Common myeloid progenitor, CD34-positive (primary cell): ENCODE data around the gene CLIP1.

ENCODE experiments used
- CTCF ChIA-PET: fragments of 350-600 bp; sonication (Branson Sonifier 250); formaldehyde crosslinking; loops from one replicate; lab custom pipeline; 2021; ENCODE audit warnings: antibody characterized with exemption; lab: Charles Lee
- POLR2A ChIA-PET: fragments of 350-600 bp; sonication (Branson Sonifier 250); formaldehyde crosslinking; loops from one replicate; lab custom pipeline; 2021; ENCODE audit warnings: antibody characterized with exemption; lab: Charles Lee
- DNase-seq, 3 donors: peaks; one replicate each; pipeline versions ENCODE4 v3.0.0 to v3.0.0-alpha.2; 2013
- H3K27ac ChIP-seq, 2 experiments: 1 replicate in 1 of 2; 2 replicates in 1 of 2; pipeline ENCODE4 v1.7.0; 2013; ENCODE audit warnings: inconsistent platforms in 2 of 2, low read length in 2 of 2, mild to moderate bottlenecking in 2 of 2, low read depth in 1 of 2, moderate library complexity in 1 of 2; ENCODE audit not compliant: severe bottlenecking in 2 of 2, insufficient read depth in 1 of 2, poor library complexity in 1 of 2
- H3K27me3 ChIP-seq, 5 experiments: replicated peaks in 2 of 5; 1 replicate in 3 of 5; 2 replicates in 2 of 5; pipeline versions ENCODE4 v1.6.1 to v1.7.0; 2013; ENCODE audit warnings: low read length in 4 of 5, mild to moderate bottlenecking in 2 of 5, moderate library complexity in 2 of 5, inconsistent platforms in 1 of 5; ENCODE audit not compliant: insufficient read depth in 5 of 5, control insufficient read depth in 4 of 5
- H3K36me3 ChIP-seq, 4 experiments: 1 replicate in 2 of 4; 2 replicates in 2 of 4; pipeline versions ENCODE4 v1.6.1 to v1.7.0; 2013; ENCODE audit warnings: low read length in 3 of 4, control low read depth in 1 of 4, mild to moderate bottlenecking in 1 of 4; ENCODE audit not compliant: control insufficient read depth in 4 of 4, insufficient read depth in 4 of 4
- H3K4me1 ChIP-seq, 4 experiments: 1 replicate in 3 of 4; 2 replicates in 1 of 4; pipeline versions ENCODE4 v1.6.1 to v1.7.1; 2013; ENCODE audit warnings: low read length in 3 of 4, mild to moderate bottlenecking in 3 of 4, control low read depth in 1 of 4, inconsistent platforms in 1 of 4, moderate library complexity in 1 of 4; ENCODE audit not compliant: control insufficient read depth in 4 of 4, insufficient read depth in 4 of 4; ENCODE audit errors: control extremely low read depth in 1 of 4
- H3K4me3 ChIP-seq, 7 experiments: 1 replicate in 4 of 7; 2 replicates in 3 of 7; pipeline versions ENCODE4 v1.5.1 to v1.7.0; 2013; ENCODE audit warnings: mild to moderate bottlenecking in 7 of 7, low read length in 6 of 7, moderate library complexity in 6 of 7, inconsistent platforms in 2 of 7, low read depth in 2 of 7, control low read depth in 1 of 7; ENCODE audit not compliant: insufficient read depth in 4 of 7, control insufficient read depth in 1 of 7; ENCODE audit errors: extremely low read depth in 1 of 7
- H3K9me3 ChIP-seq, 5 experiments: 1 replicate in 4 of 5; 2 replicates in 1 of 5; pipeline versions ENCODE4 v1.6.1 to v1.7.1; 2013; ENCODE audit warnings: low read length in 4 of 5, mild to moderate bottlenecking in 2 of 5, inconsistent platforms in 1 of 5, low read depth in 1 of 5, moderate library complexity in 1 of 5; ENCODE audit not compliant: control insufficient read depth in 4 of 5, insufficient read depth in 2 of 5; ENCODE audit errors: control extremely low read depth in 1 of 5
- WGBS: methylation state at CpG from one replicate; pipeline ENCODE4 v1.1.5; 2013; ENCODE audit not compliant: insufficient coverage; 5-methylcytosine and 5-hydroxymethylcytosine counted together

Gene CLIP1

GRCh38 chr12:122355706-122356105 lies 66.8 kb downstream of the CLIP1 start:
- H3K9me3 ChIP-seq = no peaks in the 10 kb centered on the region
- CTCF ChIA-PET = interaction anchor here (0.8 to 3.2 kb wide), 14 partner anchors 8 to 116 kb away, joined by 3 to 28 read pairs (median 4); no protein-coding TSS in a partner anchor
- no peak for DNase-seq
- no peak overlapping the region for H3K27ac ChIP-seq
- WGBS = 97% methylated on average over 10 of the region's 11 CpGs
- H3K4me3 ChIP-seq = no peak overlapping the region
- H3K4me1 ChIP-seq = peaks cover 0 to 3% (median 1%) of the 10 kb centered on the region in 4 experiments
- H3K27me3 ChIP-seq = no peaks in the 10 kb centered on the region
- POLR2A ChIA-PET = no interaction called here
- H3K36me3 ChIP-seq = peaks cover 5 to 51% (median 30%) of the 10 kb centered on the region in 4 experiments

GRCh38 chr12:122354958-122355641 lies 67.4 kb downstream of the CLIP1 start:
- 99% methylated on average over 17 of the region's 24 CpGs for WGBS
- H3K27me3 ChIP-seq = no peaks in the 10 kb centered on the region
- ChIA-PET CTCF (interaction anchor here (0.6 to 3.2 kb wide), 19 partner anchors 8 to 117 kb away, joined by 3 to 28 read pairs (median 4); no protein-coding TSS in a partner anchor), POLR2A (no interaction called here)
- no peak overlapping the region for H3K4me3 ChIP-seq
- H3K4me1 ChIP-seq = peaks cover 0 to 3% (median 1%) of the 10 kb centered on the region in 4 experiments
- H3K9me3 ChIP-seq = no peaks in the 10 kb centered on the region
- no peak for DNase-seq
- no peak overlapping the region for H3K27ac ChIP-seq
- peaks cover 3 to 51% (median 28%) of the 10 kb centered on the region in 4 experiments for H3K36me3 ChIP-seq

GRCh38 chr12:122352394-122352793 lies 70.1 kb downstream of the CLIP1 start:
- Histone ChIP-seq H3K36me3 (peaks cover 7 to 56% (median 24%) of the 10 kb centered on the region in 4 experiments), H3K27ac (no peak overlapping the region), H3K4me1 (peaks cover 0 to 3% (median 1%) of the 10 kb centered on the region in 4 experiments), H3K9me3 (no peaks in the 10 kb centered on the region), H3K27me3 (no peaks in the 10 kb centered on the region), H3K4me3 (no peak overlapping the region)
- WGBS = 73% methylated on average over 3 of the region's 8 CpGs
- CTCF ChIA-PET = no interaction called here
- POLR2A ChIA-PET = no interaction called here
- DNase-seq = peak in 2 of 3 donors; percentile 33 to 44

- no peak overlapping the region for H3K27ac ChIP-seq
- CTCF ChIA-PET = interaction anchor here (1.3 kb wide), 1 partner anchor 14 kb away, joined by 3 read pairs; no protein-coding TSS in a partner anchor
Measured at GRCh38 chr12:122350141-122350848, 72.2 kb downstream of the CLIP1 start.

GRCh38 chr12:122349078-122349477 lies 73.4 kb downstream of the CLIP1 start:
- Histone ChIP-seq H3K9me3 (no peaks in the 10 kb centered on the region), H3K4me3 (no peak overlapping the region), H3K27me3 (no peaks in the 10 kb centered on the region), H3K27ac (no peak overlapping the region), H3K36me3 (peaks cover 5 to 45% (median 19%) of the 10 kb centered on the region in 4 experiments), H3K4me1 (peaks cover 0 to 3% (median 1%) of the 10 kb centered on the region in 4 experiments)
- 98% methylated on average over 4 of the region's 4 CpGs for WGBS
- ChIA-PET POLR2A (interaction anchor here (0.6 kb wide), 1 partner anchor 457 kb away, joined by 3 read pairs; no protein-coding TSS in a partner anchor), CTCF (no interaction called here)
- DNase-seq = no peak

More at GRCh38 chr12:122350141-122350848, 72.2 kb downstream of the CLIP1 start:
- Histone ChIP-seq H3K27me3 (no peaks in the 10 kb centered on the region), H3K4me1 (peaks cover 0 to 3% (median 1%) of the 10 kb centered on the region in 4 experiments), H3K9me3 (no peaks in the 10 kb centered on the region), H3K36me3 (peaks cover 14 to 57% (median 26%) of the 10 kb centered on the region in 4 experiments), H3K4me3 (no peak overlapping the region)
- peak in 1 of 3 donors; percentile 12 for DNase-seq
- WGBS = 94% methylated on average over 2 of the region's 7 CpGs
- POLR2A ChIA-PET = no interaction called here

GRCh38 chr12:122348505-122348904 lies 74.0 kb downstream of the CLIP1 start:
- CTCF ChIA-PET = interaction anchor here (0.6 to 1.3 kb wide), 2 partner anchors 8 to 22 kb away, joined by 4 to 5 read pairs; no protein-coding TSS in a partner anchor
- Histone ChIP-seq H3K27ac (no peak overlapping the region), H3K4me3 (no peak overlapping the region), H3K4me1 (peaks cover 0 to 3% (median 1%) of the 10 kb centered on the region in 4 experiments), H3K27me3 (no peaks in the 10 kb centered on the region), H3K36me3 (peaks cover 5 to 41% (median 19%) of the 10 kb centered on the region in 4 experiments), H3K9me3 (no peaks in the 10 kb centered on the region)
- DNase-seq = no peak
- 100% methylated on average over 2 of the region's 4 CpGs for WGBS
- POLR2A ChIA-PET = no interaction called here
